LNCaP clone FGC (cell line): ENCODE measurements around the gene TNNT2.

Experiments used
- DNase-seq: peaks from one replicate; pipeline ENCODE4 v3.0.0-alpha.2; 2011; ENCODE audit warnings: low read depth
- H3K4me3 ChIP-seq: 2 replicates; pipeline ENCODE4 v1.5.1; 2011; ENCODE audit warnings: mild to moderate bottlenecking, low read depth, low read length, control low read depth
- TF ChIP-seq, protein P1 (sequence below): IDR thresholded peaks from 2 replicates; pipeline ENCODE4 v1.5.1; 2012; ENCODE audit warnings: mild to moderate bottlenecking; ENCODE audit not compliant: control insufficient read depth, insufficient read depth; ENCODE audit errors: extremely low read depth

TNNT2 gene

DNA sequence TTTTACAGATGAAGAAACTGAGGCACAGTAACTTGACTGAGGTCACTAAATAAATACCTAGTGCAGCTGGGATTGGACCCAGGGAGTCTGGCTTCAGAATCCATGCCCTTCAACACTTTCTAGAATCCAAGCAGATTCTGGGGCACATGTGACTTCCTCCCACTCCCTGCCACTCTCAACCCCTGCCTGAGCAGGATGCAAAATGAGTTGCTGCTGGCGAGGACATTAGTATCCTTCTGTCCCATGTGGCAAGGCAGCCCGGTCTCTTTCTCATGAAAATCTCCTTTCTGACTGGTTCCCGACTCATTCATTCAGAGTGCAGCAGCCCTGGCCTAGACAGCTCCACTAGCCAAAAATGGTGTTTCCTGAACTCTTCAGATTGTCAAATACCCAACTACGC is 28.4 kb downstream of the TNNT2 start:
- DNase-seq = no peak
- H3K4me3 ChIP-seq = no peak overlapping the region
- TF ChIP-seq, protein P1, sequence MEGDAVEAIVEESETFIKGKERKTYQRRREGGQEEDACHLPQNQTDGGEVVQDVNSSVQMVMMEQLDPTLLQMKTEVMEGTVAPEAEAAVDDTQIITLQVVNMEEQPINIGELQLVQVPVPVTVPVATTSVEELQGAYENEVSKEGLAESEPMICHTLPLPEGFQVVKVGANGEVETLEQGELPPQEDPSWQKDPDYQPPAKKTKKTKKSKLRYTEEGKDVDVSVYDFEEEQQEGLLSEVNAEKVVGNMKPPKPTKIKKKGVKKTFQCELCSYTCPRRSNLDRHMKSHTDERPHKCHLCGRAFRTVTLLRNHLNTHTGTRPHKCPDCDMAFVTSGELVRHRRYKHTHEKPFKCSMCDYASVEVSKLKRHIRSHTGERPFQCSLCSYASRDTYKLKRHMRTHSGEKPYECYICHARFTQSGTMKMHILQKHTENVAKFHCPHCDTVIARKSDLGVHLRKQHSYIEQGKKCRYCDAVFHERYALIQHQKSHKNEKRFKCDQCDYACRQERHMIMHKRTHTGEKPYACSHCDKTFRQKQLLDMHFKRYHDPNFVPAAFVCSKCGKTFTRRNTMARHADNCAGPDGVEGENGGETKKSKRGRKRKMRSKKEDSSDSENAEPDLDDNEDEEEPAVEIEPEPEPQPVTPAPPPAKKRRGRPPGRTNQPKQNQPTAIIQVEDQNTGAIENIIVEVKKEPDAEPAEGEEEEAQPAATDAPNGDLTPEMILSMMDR = no peak

DNA sequence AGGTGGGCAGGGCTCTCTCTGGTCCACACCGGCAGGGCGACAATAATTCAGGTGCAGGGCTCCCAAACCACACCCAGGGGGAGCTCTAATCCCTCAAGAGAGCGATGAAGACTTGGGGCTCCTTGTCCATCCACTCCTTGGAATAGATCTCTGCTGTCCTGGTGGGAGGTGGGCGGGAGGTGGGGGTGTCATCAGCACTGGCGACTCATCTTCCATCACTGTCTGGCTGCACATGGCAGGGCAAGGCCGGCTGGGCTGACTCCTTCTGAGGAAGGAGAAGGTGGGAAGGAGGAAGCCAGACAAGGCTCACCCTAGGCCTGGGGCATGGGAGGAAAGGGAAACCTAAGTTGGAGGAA is 29.3 kb downstream of the TNNT2 start:
- TF ChIP-seq, protein P1 = peak; percentile 52
- H3K4me3 ChIP-seq = no peak overlapping the region
- peak; percentile 8 for DNase-seq

DNA sequence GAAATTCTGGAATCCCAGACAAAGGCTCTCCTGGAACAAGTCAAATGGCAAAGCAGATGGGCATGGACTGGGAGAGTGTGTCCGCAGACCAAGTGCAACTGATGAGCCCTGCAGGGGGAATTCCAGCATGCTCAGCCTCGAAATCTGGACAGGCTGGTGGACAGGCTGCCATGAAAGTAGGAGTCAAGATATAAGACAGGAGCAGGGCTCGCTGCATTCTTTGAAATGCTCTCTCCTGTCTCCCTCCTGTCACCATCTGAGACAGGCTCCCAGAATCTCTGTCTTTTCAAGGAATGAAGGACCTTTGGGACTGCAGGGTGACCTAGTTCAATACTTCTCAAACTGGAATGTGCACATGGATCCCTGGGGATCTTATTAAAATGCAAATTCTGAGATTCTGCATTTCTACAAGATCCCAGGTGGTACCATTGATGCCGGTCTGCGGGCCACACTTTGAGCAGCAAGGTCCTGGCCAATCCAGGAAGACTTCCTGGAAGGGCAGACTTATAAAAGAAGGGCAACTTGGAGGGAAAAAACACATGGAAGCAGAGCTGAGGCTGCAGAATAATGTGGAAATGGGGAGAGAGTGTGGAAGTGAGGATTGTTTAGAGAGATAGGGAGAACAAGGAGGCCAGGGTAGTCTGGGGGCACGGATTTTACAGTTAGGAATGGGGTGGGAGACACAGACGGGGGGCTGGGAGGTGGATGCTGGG is 29.8 kb downstream of the TNNT2 start:
- DNase-seq = no peak
- no peak overlapping the region for H3K4me3 ChIP-seq
- TF ChIP-seq, protein P1 = no peak

DNA sequence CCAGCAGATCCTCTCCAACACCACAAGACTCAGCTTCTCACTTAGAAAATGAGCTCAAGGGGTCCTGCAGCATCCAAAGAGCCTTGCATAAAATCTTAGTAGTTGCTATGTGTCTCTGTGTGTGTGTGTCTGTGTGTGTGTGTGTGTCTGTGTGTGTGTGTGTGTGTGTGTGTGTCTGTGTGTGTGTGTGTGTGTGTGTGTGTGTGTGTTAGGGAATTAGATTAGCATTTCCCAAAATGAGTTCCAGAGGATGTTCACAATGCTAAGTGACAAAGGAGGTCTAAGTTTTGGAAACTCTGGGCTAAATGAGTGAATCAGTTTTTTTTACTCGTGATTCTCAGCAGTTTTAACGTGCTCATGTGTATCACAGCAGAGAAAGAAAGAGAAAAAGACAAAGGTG is 30.5 kb downstream of the TNNT2 start:
- no peak for DNase-seq
- TF ChIP-seq, protein P1 = no peak
- H3K4me3 ChIP-seq = no peak overlapping the region

DNA sequence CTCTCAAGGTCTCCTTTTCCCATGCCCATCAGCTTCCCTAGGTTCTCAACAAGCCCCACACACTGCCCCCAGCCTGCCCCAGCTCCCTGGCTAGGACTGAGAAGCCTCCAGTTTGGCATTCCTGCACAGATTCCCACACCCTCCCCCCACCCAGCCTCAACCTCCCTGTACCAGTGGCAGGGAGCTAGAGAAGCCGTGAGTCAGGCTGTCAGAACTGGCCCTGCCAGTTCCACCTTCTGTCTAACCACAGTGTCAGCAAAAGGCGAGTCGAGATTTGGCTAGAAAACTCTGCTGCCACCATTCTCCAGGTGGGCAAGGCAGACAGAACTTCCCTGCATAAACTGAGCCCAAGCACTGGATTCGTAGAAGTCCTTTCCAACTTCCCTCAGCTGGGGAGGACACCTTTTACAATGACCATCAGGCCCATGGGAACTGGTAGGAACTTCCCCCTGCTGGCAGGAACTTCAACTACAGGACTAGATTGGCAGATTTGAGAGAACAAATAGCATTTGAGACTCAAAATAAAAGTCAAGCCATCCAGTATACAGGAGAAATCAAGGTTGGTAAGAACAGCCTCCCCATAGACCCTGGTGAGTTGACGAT is 31.0 kb downstream of the TNNT2 start:
- no peak overlapping the region for H3K4me3 ChIP-seq
- DNase-seq = peak; percentile 68
- TF ChIP-seq, protein P1 = peak; percentile 78

DNA sequence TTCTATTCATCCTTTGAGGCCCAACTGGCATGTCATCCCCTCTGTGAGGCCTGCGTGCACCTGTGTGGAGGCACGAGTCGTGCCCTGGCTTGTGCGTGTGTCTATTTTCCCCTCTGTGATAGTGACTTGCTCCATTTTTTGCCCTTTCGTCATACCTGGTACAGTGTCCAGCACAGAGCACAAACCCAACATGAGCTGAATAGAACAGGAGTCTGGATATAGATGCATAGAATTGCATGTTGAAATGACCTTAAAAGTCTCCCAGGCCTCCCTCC is 32.5 kb downstream of the TNNT2 start:
- DNase-seq = no peak
- H3K4me3 ChIP-seq = no peak overlapping the region
- TF ChIP-seq, protein P1 = no peak
